Keratinocyte (primary cell): Measurements from ENCODE around the gene GGA2.

Experiments
- CTCF ChIP-seq, 3 experiments: IDR thresholded peaks in 1 of 3; conservative IDR thresholded peaks in 1 of 3; optimal IDR thresholded peaks in 1 of 3; 2 replicates in 2 of 3; 3 replicates in 1 of 3; pipeline versions ENCODE3 to v1.5.1; 2011; ENCODE audit warnings: low read length in 3 of 3, mild to moderate bottlenecking in 3 of 3, moderate library complexity in 2 of 3, control low read depth in 1 of 3, inconsistent platforms in 1 of 3; ENCODE audit not compliant: insufficient read depth in 2 of 3; ENCODE audit errors: extremely low read depth in 1 of 3
- EZH2 ChIP-seq: IDR thresholded peaks from one replicate; pipeline ENCODE4 v1.6.1; 2012; ENCODE audit warnings: inconsistent platforms, mild to moderate bottlenecking, low read length, moderate library complexity

GRCh38 chr16:23464196-23464595, 46.1 kb downstream of the GGA2 start:
- no peak for TF ChIP-seq CTCF (optimal IDR thresholded peaks at IDR 0.05 in 1 of 3, IDR thresholded peaks at IDR 0.05 in 1 of 3, conservative IDR thresholded peaks at IDR 0.05 in 1 of 3; ENCODE audit: extremely low read depth in 1 of 3, insufficient read depth in 2 of 3, low read length in 3 of 3)
- TF ChIP-seq EZH2: no peak
